ENCODE measurements around the gene TEAD1. TPM values are rescaled to one million over a fixed set of nuclear protein-coding genes. Genes with fewer than 3 reads are reported as not detected.
A peak's percentile ranks its signal among the peaks of the same experiment; 100 is the strongest.

TEAD1 gene
- total RNA-seq, 1 donor from 2014 or later, result 154 TPM

- Mint-ChIP-seq H3K27ac (ENCODE audit: unreplicated experiment) (peak overlapping the region; percentile 82), H3K9me3 (ENCODE audit: unreplicated experiment) (no peaks in the 10 kb centered on the region), H3K4me1 (ENCODE audit: unreplicated experiment) (peaks cover 64% of the 10 kb centered on the region), H3K36me3 (ENCODE audit: unreplicated experiment) (peaks cover under 1% of the 10 kb centered on the region), H3K27me3 (ENCODE audit: unreplicated experiment) (no peaks in the 10 kb centered on the region), H3K4me3 (ENCODE audit: unreplicated experiment) (peak overlapping the region; percentile 10)
- no peak for DNase-seq (ENCODE audit: extremely low spot score, unreplicated experiment)
- TF ChIP-seq CTCF (IDR thresholded peaks at IDR 0.05), result no peak
These were observed 171.6 kb downstream of the TEAD1 start for GRCh38 chr11:12845739-12846358.

GRCh38 chr11:12846786-12847615 is 172.8 kb downstream of the TEAD1 start:
- Mint-ChIP-seq H3K9me3 (ENCODE audit: unreplicated experiment) (no peaks in the 10 kb centered on the region), H3K4me3 (ENCODE audit: unreplicated experiment) (no peak overlapping the region), H3K36me3 (ENCODE audit: unreplicated experiment) (peaks cover 2% of the 10 kb centered on the region), H3K27ac (ENCODE audit: unreplicated experiment) (peak overlapping the region; percentile 77), H3K27me3 (ENCODE audit: unreplicated experiment) (no peaks in the 10 kb centered on the region), H3K4me1 (ENCODE audit: unreplicated experiment) (peaks cover 54% of the 10 kb centered on the region)
- no peak for TF ChIP-seq CTCF (IDR thresholded peaks at IDR 0.05)
- DNase-seq (ENCODE audit: extremely low spot score, unreplicated experiment), result no peak

- H3K4me1 Mint-ChIP-seq (ENCODE audit: unreplicated experiment), result peaks cover 45% of the 10 kb centered on the region
These were observed 174.2 kb downstream of the TEAD1 start for GRCh38 chr11:12848413-12848812.

GRCh38 chr11:12853325-12853651 is 179.1 kb downstream of the TEAD1 start:
- Mint-ChIP-seq H3K9me3 (ENCODE audit: unreplicated experiment) (no peaks in the 10 kb centered on the region), H3K27ac (ENCODE audit: unreplicated experiment) (peak overlapping the region; percentile 38), H3K4me3 (ENCODE audit: unreplicated experiment) (no peak overlapping the region), H3K27me3 (ENCODE audit: unreplicated experiment) (no peaks in the 10 kb centered on the region), H3K4me1 (ENCODE audit: unreplicated experiment) (peaks cover 24% of the 10 kb centered on the region), H3K36me3 (ENCODE audit: unreplicated experiment) (peaks cover 2% of the 10 kb centered on the region)
- TF ChIP-seq CTCF (IDR thresholded peaks at IDR 0.05), result no peak
- DNase-seq (ENCODE audit: extremely low spot score, unreplicated experiment), result no peak

More at GRCh38 chr11:12848413-12848812, 174.2 kb downstream of the TEAD1 start:
- DNase-seq (ENCODE audit: extremely low spot score, unreplicated experiment), result no peak
- peaks cover 2% of the 10 kb centered on the region for H3K36me3 Mint-ChIP-seq (ENCODE audit: unreplicated experiment)
- H3K27me3 Mint-ChIP-seq (ENCODE audit: unreplicated experiment), result no peaks in the 10 kb centered on the region
- no peak overlapping the region for H3K27ac Mint-ChIP-seq (ENCODE audit: unreplicated experiment)
- H3K9me3 Mint-ChIP-seq (ENCODE audit: unreplicated experiment), result no peaks in the 10 kb centered on the region
- H3K4me3 Mint-ChIP-seq (ENCODE audit: unreplicated experiment), result no peak overlapping the region
- TF ChIP-seq CTCF (IDR thresholded peaks at IDR 0.05), result no peak

GRCh38 chr11:12853652-12854296 is 179.6 kb downstream of the TEAD1 start:
- TF ChIP-seq CTCF (IDR thresholded peaks at IDR 0.05), result no peak
- Mint-ChIP-seq H3K9me3 (ENCODE audit: unreplicated experiment) (no peaks in the 10 kb centered on the region), H3K36me3 (ENCODE audit: unreplicated experiment) (peaks cover 2% of the 10 kb centered on the region), H3K27me3 (ENCODE audit: unreplicated experiment) (no peaks in the 10 kb centered on the region), H3K27ac (ENCODE audit: unreplicated experiment) (peak overlapping the region; percentile 53), H3K4me1 (ENCODE audit: unreplicated experiment) (peaks cover 24% of the 10 kb centered on the region), H3K4me3 (ENCODE audit: unreplicated experiment) (no peak overlapping the region)
- no peak for DNase-seq (ENCODE audit: extremely low spot score, unreplicated experiment)
